Activated T-helper 9 cell treated with anti-CD3 and anti-CD28 coated beads, Interleukin-2, amount 50 U/mL, for 16 hours (primary cell): ENCODE data around the gene ZNF778.
"Not testable (repeated sequence)": the region's sequence is repeated elsewhere in the genome, so short reads cannot be mapped to it uniquely, and the experiment has no call there.

ENCODE experiments used
- DNase-seq: peaks from one replicate; pipeline ENCODE4 v3.0.0-alpha.2; 2020; ENCODE audit warnings: low read depth

The ZNF778 gene

GRCh38 chr16:89257757-89258465, 40.4 kb downstream of the ZNF778 start:
- DNase-seq = no peak

GRCh38 chr16:89259901-89260300, 42.4 kb downstream of the ZNF778 start:
- DNase-seq = not testable (repeated sequence)

- DNase-seq = no peak
These were observed 44.4 kb downstream of the ZNF778 start for GRCh38 chr16:89261691-89262563.

GRCh38 chr16:89264800-89265550, 47.5 kb downstream of the ZNF778 start:
- DNase-seq = no peak

GRCh38 chr16:89265647-89266046, 48.1 kb downstream of the ZNF778 start:
- no peak for DNase-seq

GRCh38 chr16:89266521-89267134, 49.1 kb downstream of the ZNF778 start:
- DNase-seq = no peak

- not testable (repeated sequence) for DNase-seq
These were observed 50.2 kb downstream of the ZNF778 start for GRCh38 chr16:89267746-89268145.

GRCh38 chr16:89268585-89268984, 51.1 kb downstream of the ZNF778 start:
- no peak for DNase-seq

- DNase-seq = no peak
These were observed 51.7 kb downstream of the ZNF778 start for GRCh38 chr16:89268987-89269735.

- DNase-seq = no peak
These were observed 52.5 kb downstream of the ZNF778 start for GRCh38 chr16:89269805-89270665.

GRCh38 chr16:89270666-89271345, 53.3 kb downstream of the ZNF778 start:
- DNase-seq = no peak

- no peak for DNase-seq
These were observed 55.1 kb downstream of the ZNF778 start for GRCh38 chr16:89272631-89273030.

- DNase-seq = no peak
These were observed 56.4 kb downstream of the ZNF778 start for GRCh38 chr16:89273741-89274472.

- no peak for DNase-seq
These were observed 57.2 kb downstream of the ZNF778 start for GRCh38 chr16:89274561-89275283.

- no peak for DNase-seq
These were observed 57.7 kb downstream of the ZNF778 start for GRCh38 chr16:89275284-89275584.

GRCh38 chr16:89275837-89276720, 58.6 kb downstream of the ZNF778 start:
- no peak for DNase-seq

GRCh38 chr16:89277049-89277448, 59.5 kb downstream of the ZNF778 start:
- DNase-seq = no peak
